Measurements from ENCODE around the gene HECTD4. TPM values are rescaled to one million over a fixed set of nuclear protein-coding genes. Genes with fewer than 3 reads are reported as not detected.

HECTD4 gene
- total RNA-seq, 1 donor from 2014 or later: 30.5 TPM

DNA sequence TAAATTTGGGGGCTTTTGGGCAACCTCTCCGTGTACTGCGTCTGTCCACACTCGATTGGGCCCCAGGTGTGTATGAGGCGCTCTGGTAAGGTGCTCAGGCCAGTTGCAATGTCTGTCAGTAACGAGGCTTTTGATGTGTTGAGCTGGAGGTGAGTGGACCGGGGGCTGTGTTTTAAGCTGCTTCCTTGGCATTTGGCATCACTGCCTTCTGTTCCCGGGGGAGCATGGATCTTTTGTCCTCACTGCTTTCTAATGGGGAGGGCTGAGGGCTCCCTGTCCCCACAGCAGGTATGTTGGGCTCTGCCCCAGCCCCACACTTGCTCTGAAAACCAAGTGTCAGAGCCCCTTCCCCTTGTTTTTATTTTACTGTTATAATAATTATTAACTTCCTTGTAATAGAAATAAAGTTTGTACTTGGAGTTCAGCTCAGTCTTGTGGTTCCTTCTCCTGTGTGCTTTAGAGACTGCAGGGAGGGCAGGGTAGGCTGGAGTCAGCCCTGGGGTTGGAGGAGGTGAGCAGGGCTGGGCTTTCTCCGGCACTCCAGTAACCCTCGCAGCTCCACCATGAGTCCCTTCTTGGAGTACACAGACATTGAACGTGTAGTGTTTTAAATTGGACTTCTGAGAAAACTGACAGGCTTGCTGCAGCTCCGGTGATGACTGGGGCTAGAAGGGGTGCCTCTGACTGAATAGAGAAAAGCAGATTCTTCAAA is 228.9 kb downstream of the HECTD4 start:
- no peak for ATAC-seq

DNA sequence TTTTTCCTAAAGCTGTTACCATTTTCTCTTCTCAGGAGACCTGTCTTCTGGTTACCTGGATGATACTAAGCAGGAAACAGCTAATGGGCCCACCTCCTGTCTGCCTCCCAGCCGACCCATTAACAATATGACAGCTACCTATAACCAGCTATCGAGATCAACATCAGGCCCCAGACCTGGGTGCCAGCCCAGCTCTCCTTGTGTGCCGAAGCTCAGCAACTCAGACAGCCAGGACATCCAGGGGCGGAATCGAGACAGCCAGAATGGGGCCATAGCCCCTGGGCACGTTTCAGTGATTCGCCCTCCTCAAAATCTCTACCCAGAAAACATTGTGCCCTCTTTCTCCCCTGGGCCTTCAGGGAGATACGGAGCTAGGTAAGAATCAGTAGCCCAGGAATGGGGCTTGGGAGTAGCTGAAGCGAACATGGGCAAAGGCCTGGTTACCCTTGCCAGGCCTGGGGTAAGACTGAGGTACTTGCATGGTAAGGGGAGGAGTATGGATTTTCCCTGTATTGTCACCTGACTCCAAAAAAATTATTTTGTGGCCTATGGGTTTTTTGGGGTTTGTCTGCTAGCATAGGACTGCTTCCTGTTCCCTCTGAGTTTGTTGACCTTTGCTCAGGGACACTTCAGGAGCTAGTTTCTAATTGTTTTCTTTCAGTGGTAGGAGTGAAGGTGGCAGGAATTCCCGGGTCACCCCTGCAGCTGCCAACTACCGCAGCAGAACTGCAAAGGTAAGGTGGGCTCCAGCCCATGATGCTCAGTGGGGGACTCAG is 230.3 kb downstream of the HECTD4 start:
- no peak for ATAC-seq

DNA sequence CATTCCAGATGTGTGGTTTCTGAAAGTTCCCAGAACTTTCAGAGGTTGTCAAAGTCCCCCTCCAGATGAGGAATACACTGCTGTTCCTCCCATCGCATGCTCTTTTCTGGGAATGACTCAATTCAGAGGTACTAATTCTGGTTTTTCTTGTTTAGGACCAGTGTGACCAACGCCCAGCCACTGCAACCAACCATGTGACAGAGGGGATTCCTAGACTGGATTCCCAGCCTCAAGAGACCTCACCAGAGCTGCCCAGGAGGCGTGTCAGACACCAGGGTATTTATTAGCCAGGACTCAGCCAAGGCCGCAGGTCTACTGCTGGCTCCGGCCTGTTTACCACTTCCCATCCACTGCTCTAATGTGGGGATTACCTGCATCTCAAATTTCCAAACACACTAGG is 232.6 kb downstream of the HECTD4 start:
- ATAC-seq: peak; percentile 94

DNA sequence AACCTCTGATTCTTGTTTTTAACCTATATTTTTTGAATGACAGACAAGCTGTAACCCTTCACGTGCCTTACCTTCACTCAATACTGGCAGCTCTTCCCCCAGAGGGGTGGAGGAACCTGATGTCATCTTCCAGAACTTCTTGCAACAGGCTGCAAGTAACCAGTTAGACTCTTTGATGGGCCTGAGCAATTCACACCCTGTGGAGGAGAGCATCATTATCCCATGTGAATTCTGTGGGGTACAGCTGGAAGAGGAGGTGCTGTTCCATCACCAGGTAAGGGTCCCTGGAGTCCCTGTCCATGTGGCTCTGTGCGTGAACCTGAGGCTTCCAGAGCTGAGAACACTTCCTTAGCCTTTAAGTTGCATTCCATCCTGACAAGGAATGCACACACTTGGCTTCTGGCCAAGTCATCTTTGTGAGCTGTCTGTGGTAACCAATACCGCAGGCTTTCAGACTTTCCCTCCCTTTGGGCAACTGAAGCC is 234.2 kb downstream of the HECTD4 start:
- ATAC-seq: peak; percentile 20

DNA sequence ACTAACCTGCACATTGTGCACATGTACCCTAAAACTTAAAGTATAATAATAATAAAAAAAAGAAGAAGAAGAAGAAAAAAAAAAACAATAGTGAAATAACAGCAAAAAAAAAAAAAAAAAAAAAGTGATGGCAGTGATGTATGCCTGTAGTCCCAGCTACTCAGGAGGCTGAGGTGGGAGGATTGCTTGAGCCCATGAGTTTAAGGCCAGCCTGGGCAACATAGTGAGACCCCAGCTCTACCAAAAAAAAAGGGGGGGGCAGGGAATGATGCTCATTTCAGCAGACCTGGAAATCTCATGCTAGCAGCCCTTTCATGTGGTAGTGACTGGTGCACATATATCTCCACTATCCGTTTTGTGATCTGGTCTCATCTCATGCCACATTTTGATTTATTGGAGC is 236.1 kb downstream of the HECTD4 start:
- no peak for ATAC-seq

DNA sequence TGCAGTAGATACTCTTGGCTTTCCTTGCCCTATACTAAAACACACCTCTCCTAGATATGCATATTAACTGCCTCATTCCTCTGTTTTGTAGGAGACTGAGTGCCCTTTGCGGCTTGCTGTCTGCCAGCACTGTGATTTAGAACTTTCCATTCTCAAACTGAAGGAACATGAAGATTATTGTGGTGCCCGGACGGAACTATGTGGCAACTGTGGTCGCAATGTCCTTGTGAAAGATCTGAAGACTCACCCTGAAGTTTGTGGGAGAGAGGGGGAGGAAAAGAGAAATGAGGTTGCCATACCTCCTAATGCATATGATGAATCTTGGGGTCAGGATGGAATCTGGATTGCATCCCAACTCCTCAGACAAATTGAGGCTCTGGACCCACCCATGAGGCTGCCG is 241.5 kb downstream of the HECTD4 start:
- ATAC-seq: no peak

DNA sequence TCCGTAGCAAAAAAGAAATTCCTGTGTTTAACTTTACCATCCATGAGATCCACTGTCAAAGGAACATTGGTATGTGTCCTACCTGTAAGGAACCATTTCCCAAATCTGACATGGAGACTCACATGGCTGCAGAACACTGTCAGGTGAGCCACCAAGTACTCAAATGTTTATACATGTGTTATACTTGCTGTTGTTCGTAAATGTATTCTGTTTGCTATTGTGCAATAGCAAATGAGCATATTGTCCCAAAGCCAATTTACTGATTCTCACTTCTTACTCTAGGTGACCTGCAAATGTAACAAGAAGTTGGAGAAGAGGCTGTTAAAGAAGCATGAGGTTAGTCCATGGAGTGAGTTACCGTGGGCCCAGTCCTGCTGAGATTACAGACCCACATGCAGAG is 247.5 kb downstream of the HECTD4 start:
- peak; percentile 13 for ATAC-seq

DNA sequence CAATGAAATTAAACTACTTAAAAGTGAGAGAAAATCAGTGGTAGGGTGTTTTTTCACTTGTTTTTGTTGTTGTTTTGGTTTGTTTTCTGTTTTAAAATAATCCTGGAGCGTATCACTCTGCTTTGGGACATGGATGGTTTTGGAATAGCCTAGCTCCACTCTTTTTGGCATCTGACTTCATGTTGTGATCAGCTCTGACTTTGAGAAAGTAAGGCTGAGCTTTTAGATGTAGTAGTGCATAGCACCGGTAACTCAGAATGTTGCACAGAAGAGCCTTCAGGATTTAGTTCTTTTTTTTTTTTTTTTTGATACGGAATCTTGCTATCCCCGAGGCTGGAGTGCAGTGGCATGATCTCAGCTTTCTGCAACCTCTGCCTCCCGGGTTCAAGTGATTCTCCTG is 248.8 kb downstream of the HECTD4 start:
- no peak for ATAC-seq

DNA sequence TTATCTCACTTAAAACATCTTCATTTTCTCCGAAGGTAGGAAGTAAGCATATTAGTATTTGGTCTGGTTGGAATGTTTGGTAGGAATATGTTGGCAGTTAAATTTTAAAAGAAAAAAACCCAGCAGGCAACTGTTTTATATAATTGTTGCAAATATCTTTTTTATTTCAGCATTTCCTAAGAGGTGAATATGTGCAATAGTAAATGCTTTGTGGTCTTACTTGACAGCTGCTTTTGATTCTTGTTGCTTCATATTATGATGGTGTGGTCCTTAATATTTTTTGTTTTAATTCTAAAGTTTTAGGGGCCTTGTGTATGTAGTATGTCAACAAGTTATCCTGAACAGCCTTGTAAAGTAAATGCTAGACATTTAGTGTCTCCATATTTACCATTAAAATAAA is 250.5 kb downstream of the HECTD4 start:
- no peak for ATAC-seq

DNA sequence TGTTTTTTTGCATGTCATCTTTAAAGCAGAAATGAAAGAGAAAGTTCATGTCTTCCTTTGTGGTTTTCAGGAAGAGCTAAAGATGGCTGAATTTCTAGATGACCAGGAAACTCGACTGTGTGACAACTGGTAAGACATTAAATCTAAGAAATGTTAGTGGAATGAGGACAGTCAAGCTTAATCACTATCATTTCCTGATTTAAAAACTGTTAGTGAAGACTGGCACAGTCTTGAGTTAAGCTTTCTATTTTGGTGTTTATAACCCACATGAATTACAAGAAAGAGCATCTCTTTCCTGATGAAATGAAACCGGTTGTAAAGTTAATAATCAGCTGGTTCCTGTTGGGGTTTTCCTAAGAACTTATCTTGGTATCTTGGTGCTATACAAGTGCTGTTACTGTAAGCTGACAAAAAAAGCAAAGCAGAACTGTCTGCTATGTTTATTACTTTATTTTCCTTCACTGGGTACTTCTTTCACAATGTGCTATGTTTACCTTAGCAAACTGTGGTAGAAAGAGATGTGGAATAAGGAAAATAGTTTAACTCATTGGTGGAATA is 251.7 kb downstream of the HECTD4 start:
- no peak for ATAC-seq

DNA sequence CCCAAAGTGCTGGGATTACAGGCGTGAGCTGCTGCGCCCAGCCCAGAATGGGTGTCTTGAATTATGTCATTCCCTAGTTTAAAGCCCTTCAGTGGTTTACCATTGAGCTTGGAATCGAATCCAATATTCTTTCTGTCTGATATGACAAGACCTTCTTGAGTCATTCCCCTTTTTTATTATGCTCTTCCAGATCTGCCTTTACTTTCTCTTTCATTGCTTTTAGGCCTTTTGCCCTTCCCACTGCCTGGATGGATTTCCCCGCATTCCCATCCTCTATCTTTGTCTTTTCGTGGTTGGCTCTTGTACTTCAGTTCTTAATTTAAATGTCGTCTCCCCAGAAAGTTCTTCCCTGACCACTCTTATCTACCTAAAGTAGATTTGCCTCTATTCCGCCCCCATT is 255.3 kb downstream of the HECTD4 start:
- ATAC-seq: no peak

DNA sequence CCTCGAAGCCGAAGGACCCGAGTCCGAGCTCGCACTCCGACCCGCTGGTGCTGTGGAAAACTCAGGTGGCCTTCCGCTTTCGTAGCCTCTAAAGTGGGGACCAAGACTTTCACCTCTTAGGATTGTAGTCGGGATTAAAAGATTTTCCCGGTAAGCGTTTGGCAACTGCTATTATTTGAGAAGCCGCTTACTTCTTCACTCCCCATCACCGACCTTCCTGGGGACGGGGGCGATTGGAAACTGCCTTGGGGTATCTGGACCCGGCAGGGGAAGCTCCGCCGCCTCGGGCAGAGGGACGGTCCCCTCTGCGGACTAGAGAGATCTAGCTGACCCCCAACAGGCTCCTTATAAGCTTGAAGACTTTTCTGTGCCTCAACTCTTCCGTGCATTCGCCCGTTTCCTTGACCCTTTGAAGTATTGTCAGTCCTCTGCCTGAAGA is 256.2 kb downstream of the HECTD4 start:
- no peak for ATAC-seq

DNA sequence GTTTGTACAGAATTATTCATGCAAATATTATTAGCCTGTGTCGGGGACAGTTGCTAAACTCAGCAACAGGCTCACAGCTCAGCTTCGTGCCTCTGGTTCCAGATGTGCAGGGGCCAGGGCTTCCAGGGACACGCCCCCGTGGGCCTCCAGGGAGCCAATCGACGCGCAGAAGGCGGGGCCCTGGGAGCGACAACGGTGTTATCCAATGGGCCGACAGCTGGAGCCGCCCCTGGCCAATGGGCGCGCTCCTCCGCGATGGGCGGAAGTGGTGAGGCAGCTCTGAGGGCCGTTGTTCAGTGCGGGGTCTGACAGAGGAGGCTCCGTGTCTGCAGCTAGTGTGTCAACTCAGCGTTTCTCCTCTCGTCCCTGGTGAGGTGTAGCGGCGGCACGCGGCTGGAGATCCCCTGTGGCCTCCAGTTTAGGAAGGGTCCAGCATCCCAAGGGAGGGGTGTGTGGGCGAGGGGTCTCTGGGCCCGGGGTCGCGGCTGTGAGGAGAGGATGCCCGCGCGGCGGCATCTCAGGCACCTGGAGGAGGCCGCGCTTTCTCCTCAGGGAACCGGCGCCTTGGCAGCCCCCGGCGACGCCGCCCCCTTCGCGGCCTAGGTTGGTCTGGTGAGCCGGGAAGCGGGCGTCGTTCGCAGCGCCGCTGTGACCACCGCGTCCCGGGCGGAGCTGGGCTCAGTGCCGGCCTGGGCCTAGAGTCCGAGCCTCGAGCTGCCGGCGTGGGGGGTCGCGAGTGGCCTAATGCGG is 256.8 kb downstream of the HECTD4 start, which contains the start of gene TRAFD1:
Gene TRAFD1, plus strand, starts transcription at position 311 of the 750 bp plus-strand sequence. CDS start 4,963 bp downstream, outside the sequence.
- peak; percentile 98 for ATAC-seq

DNA sequence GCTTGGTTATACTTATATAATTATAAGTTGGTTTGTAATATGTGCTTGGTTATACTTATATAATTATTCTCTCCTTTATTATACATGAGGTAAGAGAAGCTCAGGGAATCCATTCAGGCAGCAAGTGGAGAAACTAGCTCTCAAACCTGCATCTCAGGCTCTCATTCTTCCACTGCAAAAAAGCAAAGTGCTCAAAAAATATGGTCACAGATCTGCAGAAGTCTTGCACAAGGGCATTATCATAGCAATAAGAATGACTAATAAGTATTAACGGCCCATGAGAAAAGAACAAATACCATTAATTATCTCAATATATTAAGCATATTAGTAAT is 257.3 kb downstream of the HECTD4 start:
- ATAC-seq: no peak

DNA sequence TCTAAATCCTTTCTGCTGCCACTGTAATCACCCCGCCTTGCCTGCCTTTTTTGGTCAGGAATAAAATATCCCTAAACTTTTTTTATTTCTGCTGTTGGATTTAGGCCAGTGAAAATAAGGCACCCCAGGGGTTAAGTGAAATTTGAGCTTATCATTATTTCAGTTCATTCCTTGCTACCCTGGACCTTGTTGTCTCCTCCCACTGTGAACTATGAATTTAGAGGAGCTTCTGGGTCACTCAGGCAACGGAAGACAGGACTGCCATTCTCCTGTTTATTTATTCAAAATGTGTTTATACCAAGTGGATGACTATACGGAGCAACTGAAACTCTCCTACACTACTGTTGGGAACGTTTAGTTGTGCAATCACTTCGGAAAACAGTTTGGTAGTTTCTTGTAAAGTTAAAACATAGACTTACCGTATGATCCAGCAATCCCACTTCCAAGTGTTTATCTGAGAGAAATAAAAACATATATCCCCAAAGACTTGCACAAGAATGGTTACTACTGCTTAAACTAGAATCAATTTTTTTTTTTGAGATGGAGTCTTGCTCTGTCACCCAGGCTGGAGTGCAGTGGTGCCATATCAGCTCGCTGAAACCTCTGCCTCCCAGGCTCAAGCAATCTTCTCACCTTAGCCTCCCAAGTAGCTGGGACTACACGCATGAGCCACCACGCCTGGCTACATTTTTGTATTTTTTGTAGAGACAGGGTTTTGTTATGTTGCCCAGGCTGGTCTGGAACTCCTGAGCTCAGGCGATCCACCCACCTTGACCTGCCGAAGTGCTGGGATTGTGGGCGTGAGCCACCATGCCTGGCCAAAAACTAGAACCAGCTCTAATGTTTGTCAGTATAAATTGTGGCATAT is 259.2 kb downstream of the HECTD4 start:
- no peak for ATAC-seq

DNA sequence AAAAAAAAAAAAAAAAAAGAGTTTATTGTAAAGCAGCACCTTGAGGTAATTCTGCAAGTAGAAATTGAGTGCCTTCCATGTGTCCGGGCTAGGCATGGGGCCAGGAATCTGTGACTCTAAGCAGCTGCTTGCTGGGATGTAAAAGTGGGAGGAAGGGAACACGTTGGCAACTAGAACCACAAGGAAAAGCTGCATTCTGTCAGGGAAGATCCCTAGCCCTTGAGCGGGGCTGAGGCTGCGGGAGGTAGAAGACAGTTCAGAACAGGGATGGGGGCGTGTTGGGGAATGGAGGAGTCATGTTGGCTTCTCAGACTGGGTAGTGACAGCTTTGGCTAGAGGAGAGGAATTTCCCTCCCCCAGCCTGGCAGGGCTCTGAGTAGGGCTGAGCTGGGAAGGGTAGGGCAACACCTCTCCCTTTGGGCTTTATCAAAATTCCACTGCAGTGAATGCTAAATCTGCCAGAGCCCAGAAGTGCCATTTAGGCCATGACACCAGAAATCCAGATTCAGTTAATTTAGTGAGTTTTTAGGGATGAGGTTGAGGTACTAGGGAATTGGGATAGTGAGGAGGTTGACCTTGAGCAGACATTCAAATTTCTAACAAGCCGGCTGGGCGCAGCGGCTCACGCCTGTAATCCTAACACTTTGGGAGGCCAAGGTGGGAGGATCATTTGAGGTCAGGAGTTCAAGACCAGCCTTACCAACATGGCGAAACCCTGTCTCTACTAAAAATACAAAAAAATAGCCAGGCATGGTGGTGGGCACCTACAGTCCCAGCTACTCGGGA is 260.3 kb downstream of the HECTD4 start:
- ATAC-seq: peak; percentile 56

DNA sequence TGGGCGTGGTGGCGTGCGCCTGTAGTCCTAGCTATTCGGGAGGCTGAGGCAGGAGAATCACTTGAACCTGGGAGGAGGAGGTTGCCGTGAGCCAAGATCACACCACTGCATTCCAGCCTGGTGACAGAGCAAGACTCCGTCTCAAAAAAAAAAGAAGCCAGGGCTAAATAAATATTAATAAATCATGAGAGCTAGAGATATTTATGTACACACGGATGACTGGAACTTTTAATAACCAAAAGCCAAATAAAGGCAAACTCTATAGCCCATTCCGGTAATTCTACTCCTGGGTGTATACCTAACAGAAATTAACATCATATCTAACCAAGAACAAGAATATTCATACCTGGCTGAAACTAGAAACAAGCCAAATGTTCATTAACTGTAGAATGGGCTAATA is 264.5 kb downstream of the HECTD4 start:
- no peak for ATAC-seq

DNA sequence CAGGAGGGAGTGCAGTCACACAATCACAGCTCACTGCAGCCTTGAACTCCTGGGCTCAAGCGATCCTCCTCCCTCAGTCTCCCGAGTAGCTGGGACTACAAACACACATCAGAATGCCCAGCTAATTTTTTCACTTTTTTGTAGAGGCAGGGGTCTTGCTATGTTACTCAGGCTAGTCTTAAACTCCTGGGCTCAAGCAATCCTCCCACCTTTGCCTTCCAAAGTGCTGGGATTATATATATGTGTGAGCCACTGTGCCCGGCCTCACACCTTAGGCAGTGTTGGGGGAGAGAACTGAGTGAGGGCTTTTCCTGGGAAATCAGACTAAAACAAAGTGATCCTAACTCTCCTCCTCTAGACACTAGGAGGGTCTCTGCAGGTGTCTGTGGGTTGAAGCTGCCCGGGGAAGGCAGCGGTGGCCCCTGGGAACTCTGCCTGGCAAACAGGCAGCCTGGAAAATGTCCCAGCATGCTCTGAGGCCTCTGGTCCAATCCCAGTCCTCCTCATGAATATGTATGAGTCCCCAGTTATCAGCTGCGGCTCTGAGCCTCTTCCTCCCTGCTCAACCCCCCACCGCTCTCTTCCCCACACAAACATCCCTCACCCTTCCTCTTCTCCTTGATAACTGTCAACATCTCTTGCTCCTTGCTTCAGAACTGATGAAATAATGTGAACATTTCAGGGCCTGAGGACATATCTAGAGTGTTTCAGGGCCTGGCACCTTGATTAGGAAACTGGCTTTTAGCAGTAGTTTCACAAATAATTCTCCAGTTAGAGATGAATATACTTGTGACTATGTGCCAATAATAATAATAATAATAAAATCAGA is 265.8 kb downstream of the HECTD4 start:
- no peak for ATAC-seq

DNA sequence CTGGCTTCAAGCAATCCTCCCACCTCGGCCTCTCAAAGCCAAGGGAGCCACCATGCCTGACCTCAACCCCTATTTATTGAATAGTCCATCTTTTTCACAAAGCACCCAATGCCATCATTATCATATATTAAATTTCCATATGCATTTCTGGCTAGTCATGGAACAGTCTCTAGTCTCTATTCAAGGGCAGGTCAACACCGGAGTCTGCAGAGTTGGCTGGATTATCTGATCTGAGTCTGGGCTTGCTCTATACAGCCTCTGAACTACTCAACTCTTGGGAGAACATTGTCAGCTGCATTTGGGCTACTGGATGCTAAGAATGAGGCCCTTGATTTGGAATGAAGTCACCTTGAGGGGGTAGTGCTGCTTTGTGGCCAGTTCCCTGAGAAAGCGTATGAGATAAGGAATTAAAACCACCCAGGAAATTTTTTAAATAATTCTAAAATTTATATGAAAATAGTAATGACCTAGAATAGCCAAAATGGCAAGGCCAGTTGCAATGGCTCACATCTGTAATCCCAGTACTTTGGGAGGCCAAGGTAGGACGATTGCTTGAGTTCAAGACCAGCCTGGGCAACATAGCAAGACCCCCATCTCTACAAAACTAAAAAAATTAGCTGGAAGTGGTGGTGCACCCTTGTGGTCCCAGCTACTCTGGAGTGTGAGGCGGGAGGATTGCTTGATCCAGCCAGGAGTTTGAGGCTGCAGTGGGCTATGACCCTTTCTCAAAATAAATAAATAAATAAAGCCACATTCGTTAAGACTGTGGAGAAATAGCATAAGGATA is 266.8 kb downstream of the HECTD4 start:
- peak; percentile 48 for ATAC-seq
